Measurements from ENCODE around the gene AGK. TPM values are rescaled to one million over a fixed set of nuclear protein-coding genes. Genes with fewer than 3 reads are reported as not detected.
A peak's percentile ranks its signal among the peaks of the same experiment; 100 is the strongest.

Gene AGK
- total RNA-seq (2014; rRNA removed; shearing (Covaris generic)): 65.2 and 69.3 TPM in 2 replicates
- 63.5 and 77.7 TPM in 2 replicates for polyA plus RNA-seq (2014; cell fraction: nucleus; rRNA removed)

- DNase-seq (ENCODE audit: extremely low read depth, low read depth): peak; percentile 59
These were observed at the start of gene AGK for GRCh38 chr7:141551094-141551781. Gene AGK (plus strand): TSS chr7:141551410. CDS start chr7:141555467, 4,057 bp downstream.

- DNase-seq (ENCODE audit: extremely low read depth, low read depth): no peak
These were observed 49.8 kb upstream of the AGK start for GRCh38 chr7:141501451-141501850.

GRCh38 chr7:141511316-141511675 is 39.9 kb upstream of the AGK start:
- DNase-seq (ENCODE audit: extremely low read depth, low read depth): no peak

- no peak for DNase-seq (ENCODE audit: extremely low read depth, low read depth)
These were observed 39.4 kb upstream of the AGK start for GRCh38 chr7:141511676-141512396.

GRCh38 chr7:141512597-141512996 is 38.6 kb upstream of the AGK start:
- no peak for DNase-seq (ENCODE audit: extremely low read depth, low read depth)

GRCh38 chr7:141513720-141514119 is 37.5 kb upstream of the AGK start:
- DNase-seq (ENCODE audit: extremely low read depth, low read depth): no peak

- no peak for DNase-seq (ENCODE audit: extremely low read depth, low read depth)
These were observed 35.3 kb upstream of the AGK start for GRCh38 chr7:141515941-141516340.

GRCh38 chr7:141519623-141520022 is 31.6 kb upstream of the AGK start:
- no peak for DNase-seq (ENCODE audit: extremely low read depth, low read depth)

GRCh38 chr7:141522657-141523342 is 28.4 kb upstream of the AGK start:
- DNase-seq (ENCODE audit: extremely low read depth, low read depth): no peak

- DNase-seq (ENCODE audit: extremely low read depth, low read depth): no peak
These were observed 25.2 kb upstream of the AGK start for GRCh38 chr7:141525973-141526514.

- no peak for DNase-seq (ENCODE audit: extremely low read depth, low read depth)
These were observed 24.1 kb upstream of the AGK start for GRCh38 chr7:141527076-141527475.

- DNase-seq (ENCODE audit: extremely low read depth, low read depth): no peak
These were observed 22.8 kb upstream of the AGK start for GRCh38 chr7:141528399-141528798.

- DNase-seq (ENCODE audit: extremely low read depth, low read depth): peak; percentile 67
These were observed 17.9 kb upstream of the AGK start for GRCh38 chr7:141533149-141533949.

- no peak for DNase-seq (ENCODE audit: extremely low read depth, low read depth)
These were observed 16.2 kb upstream of the AGK start for GRCh38 chr7:141534757-141535737.

- no peak for DNase-seq (ENCODE audit: extremely low read depth, low read depth)
These were observed 13.3 kb upstream of the AGK start for GRCh38 chr7:141537906-141538305.

- DNase-seq (ENCODE audit: extremely low read depth, low read depth): no peak
These were observed 9.8 kb upstream of the AGK start for GRCh38 chr7:141541375-141541774.

GRCh38 chr7:141544831-141545230 is 6.4 kb upstream of the AGK start:
- no peak for DNase-seq (ENCODE audit: extremely low read depth, low read depth)

- no peak for DNase-seq (ENCODE audit: extremely low read depth, low read depth)
These were observed 1.6 kb upstream of the AGK start for GRCh38 chr7:141549582-141549981.

GRCh38 chr7:141550386-141551093 is 670 bp upstream of the AGK start:
- no peak for DNase-seq (ENCODE audit: extremely low read depth, low read depth)
